GM18861 (cell line): ENCODE measurements around the gene PTPN7.
"Not testable (repeated sequence)": the region's sequence is repeated elsewhere in the genome, so short reads cannot be mapped to it uniquely, and the experiment has no call there.

ENCODE experiments used
- ATAC-seq: cut with Tn5 transposase; IDR thresholded peaks from one replicate; pipeline ENCODE4 v1.9.1; 2021; ENCODE audit not compliant: unreplicated experiment

The PTPN7 gene

GRCh38 chr1:202189918-202190715 is 29.7 kb upstream of the PTPN7 start:
- ATAC-seq: no peak

DNA sequence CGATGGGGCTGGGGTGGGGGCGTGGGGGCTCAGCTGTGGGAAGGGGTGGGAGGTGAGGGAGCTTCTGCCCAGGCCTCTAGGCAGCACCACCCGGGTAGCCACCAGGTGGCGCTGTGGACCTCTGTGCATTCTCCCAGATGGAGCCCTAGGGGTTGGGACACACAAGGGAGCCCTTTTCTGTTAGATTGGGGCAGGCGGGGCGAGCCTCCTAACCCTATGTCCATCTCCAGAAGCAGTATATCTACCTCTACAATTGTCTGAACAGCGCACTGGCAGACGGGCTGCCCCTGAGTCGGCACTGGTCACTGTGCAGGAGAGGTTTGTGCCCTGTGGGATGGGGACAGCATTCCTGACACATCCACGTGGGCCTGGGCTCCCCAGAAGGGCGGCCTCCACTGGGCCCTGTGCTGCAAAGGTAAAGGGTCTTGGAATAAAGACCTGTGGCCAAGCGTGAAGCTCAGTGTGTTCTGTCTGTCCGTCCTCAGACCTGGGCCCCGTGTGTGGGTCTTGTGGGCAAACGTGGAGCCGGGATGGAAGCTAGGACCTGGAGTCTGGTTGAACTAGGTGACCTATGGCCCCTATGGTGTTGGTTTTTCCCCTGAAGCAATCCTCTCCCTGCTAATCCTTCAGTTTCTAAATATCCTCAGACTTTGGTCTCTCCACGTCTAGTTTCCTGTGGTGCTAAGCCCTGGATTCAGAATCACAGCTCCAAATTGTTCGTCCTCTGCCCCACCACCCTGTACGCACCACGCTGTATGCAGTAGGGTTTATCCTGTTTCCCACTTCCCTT is 28.8 kb upstream of the PTPN7 start:
- ATAC-seq: no peak

DNA sequence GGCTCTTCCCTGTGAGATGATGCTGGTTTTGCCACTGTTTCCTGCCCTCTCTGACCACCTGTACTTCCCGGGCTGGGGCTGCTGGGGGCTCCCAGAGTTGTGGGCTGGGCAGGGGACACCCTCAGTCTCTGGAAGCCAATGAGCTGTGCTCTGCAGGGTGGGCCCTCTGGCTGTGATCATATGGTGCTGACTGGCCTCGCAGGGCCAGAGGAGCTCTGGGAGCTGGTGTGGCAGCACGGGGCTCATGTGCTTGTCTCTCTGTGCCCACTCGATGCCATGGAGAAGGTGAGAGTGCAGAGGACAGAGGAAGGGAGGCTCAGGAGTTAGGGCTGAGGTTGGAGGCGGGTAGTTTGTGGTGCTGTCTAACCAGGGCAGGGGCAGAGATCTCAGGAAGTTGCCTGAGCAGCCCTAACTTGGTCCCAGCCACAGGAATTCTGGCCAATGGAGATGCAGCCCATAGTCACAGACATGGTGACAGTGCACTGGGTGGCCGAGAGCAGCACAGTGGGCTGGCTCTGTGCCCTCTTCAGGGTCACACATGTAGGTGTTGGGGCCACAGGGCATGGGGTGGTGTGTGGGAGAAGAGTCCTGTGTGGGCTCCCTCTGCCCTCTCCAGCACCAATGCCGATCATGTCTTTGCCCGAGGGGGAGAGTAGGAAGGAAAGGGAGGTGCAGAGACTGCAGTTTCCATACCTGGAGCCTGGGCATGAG is 27.4 kb upstream of the PTPN7 start:
- no peak for ATAC-seq

DNA sequence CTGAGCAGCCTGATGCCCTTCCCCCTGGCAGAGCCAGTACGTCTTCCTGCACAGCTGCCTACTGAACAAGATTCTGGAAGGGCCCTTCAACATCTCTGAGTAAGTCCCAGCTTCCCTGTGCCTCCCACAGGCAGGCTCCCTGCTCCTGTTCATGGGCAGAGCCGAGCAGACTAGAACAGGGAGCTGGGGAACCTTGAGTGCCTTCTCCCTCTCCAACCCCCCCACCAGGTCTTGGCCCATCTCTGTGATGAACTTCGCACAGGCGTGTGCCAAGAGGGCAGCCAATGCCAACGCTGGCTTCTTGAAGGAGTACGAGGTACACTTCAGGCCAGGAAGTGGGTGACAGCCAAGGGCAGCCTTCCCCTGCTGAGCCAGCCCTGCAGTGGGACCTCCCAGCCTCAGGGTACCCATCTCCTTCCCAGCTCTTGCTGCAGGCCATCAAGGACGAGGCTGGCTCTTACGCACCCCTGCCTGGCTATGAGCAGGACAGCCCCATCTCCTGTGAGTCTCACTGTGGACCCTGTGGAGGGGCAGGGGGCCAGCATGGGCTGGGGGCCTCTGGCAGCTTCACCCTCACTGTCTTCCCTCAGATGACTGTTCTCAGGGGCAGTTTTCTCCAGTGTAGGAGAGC is 26.8 kb upstream of the PTPN7 start:
- no peak for ATAC-seq

DNA sequence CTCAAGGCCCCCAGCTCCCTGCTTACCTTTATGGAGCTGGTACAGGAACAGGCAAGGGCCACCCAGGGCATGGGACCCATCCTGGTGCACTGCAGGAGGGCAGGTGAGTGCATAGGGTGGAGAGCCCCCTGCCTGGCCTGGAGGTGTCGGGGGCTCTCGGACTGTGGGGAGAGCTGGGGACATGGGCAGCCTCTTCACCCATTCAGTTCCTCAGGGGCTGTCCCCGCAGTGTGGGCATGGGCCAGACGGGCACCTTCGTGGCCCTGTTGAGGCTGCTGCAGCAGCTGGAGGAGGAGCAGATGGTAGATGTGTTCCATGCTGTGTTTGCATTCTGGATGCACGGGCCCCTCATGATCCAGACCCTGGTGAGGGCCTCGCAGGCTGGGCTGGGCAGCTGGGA is 25.9 kb upstream of the PTPN7 start:
- no peak for ATAC-seq

DNA sequence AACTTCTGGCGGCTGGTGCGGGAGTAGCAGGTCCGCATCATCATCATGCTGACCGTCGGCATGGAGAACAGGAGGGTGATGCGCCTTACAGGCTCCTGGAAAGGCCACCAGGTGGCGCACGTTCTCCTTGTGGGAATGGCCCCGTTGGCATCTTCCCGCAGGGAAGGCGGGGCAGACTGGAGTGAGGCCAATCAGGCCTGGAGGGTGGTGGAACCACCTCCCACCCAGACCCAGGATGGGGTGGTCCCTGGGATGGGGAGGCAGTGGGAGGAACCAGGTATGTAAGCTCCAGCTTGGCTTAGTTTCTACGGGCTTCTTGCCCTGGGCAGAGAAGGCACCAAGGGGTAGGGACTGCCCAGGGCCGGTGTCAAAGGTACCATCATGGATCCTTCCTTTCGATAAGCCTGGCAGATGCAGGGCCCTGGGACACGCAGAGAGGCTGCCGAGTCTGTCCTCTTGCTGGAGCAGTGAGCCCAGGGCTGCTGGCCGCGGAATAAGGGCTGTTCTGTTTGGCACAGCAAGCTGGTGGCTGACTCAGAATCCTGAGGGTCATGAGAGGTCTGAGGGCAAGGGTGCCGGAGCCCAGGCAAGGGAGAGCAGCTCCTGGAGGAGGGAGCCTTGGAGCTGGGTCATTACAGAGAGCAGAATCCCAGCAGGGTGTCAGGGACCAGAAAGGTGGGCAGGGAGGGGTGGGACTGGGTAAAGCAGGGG is 24.5 kb upstream of the PTPN7 start:
- ATAC-seq: peak; percentile 48

DNA sequence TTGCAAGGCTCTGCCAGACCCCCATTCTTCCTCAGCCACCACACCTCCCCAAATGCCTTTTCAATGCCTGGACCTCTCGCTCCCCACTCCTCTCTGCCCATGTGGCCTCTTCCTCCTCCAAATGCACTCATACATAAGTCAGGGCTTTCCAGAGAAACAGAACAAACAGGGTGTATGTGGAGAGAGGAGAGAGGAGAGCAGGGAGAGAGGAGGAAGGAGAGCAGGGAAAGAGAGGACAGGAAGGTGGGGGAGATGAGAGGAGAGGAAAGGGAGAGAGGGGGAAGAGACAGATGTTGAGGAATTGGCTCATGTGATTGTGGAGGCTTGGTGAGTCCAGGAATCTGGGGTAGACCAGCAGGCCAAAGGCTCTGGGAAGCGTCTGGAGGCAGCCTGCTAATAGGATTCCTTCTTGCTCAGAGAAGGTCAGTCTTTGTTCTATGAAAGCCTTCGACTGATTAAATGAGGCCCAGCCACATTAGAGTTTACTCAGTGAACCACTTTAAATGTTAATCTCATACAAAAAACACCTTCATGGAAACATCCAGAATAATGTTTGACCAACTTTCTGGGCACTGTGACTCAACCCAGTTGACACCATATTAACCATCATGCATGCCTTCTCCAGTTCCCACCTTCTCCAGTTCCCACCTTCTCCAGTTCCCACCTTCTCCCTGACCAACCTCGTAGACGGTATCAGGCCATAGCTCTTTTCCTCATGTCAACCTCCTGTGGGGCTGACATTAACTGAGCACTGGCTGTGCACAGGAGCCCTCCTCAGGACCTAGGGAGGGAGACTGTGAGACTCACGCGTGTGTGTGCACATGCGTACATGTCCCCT is 21.9 kb upstream of the PTPN7 start:
- no peak for ATAC-seq

- ATAC-seq: no peak
Observed at GRCh38 chr1:202181586-202181985, 21.2 kb upstream of the PTPN7 start.

DNA sequence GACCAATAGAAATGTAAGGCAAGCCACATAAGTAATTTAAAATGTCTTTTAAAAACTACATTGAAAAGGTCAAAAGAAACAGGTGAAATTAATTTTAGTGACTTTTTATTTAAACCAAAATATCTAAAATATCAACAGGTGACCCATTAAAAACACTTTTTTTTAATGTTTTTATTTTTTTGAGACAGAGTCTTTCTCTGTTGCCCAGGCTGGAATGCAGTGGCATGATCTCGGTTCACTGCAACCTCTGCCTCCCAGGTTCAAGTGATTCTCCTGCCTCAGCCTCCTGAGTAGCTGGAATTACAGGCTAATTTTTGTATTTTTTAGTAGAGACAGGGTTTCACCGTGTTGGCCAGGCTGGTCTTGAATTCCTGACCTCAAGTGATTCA is 20.3 kb upstream of the PTPN7 start:
- not testable (repeated sequence) for ATAC-seq

GRCh38 chr1:202179828-202180750 is 19.7 kb upstream of the PTPN7 start:
- no peak for ATAC-seq

GRCh38 chr1:202176949-202177927 is 16.8 kb upstream of the PTPN7 start:
- no peak for ATAC-seq

GRCh38 chr1:202173993-202174392 is 13.6 kb upstream of the PTPN7 start:
- ATAC-seq: no peak

DNA sequence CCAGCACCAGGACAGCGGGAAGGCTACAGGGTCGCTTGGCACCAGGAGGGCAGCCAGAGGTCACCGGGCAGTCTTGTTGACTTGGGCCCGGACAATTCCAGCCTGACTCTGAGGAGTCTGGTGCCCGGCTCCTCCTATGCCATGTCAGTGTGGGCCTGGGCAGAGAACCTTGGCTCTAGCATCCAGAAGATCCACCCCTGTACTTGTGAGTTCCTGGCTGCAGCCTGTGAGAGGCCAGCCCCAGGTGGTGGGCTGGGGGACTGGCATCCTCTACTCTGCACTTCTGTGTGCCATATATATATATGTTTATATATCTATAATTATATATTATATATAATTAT is 11.6 kb upstream of the PTPN7 start:
- no peak for ATAC-seq

DNA sequence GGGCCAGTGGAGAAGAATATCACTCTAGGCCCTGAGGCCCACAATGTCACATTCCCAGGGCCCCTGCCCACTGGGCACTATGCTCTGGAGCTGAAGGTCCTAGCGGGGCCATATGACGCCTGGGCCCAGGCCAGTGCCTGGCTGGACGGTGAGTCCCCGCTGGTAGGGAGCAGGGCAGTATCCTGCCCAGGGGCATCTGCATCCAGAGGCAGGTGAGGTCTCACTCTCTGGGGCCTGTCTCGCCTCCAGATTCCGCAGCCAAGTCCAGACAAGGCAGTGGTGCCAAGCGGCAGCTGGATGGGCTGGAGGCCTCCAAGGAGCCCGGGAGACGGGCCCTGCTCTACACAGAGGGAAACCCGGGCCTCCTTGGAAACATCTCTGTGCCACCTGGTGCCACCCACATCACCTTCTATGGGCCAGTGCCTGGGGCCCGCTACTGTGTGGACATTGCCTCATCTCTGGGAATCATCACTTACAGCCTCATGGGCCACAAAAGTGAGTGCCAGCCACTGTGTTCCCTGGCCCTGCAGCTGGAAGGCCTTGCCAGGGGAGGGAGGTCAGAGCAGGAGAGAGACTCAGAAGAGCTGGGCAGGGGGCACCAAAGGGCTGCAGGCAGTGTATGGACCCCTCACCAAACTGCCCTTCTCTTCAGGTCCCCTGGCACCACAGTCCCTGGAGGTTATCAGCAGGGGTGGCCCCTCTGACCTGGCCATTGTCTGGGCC is 11.1 kb upstream of the PTPN7 start:
- ATAC-seq: no peak

- no peak for ATAC-seq
Observed at GRCh38 chr1:202170726-202171125, 10.3 kb upstream of the PTPN7 start.

DNA sequence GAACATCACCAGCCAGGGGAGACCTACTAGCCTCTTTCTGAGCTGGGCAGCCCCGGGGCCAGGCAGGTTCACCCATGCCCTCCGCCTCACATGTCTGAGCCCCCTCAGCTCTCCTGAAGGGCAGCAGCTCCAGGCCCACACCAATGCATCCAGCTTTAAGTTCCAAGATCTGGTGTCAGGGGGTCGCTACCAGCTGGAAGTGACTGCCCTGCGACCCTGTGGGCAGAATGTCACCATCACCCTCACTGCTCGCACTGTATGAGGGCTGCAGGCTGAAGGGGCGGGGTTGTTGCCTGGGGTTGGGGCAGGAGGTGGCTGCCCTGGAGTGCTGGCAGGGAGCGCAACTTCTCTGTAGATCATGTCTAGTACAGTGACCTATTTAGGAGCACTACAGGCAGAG is 8.5 kb upstream of the PTPN7 start:
- no peak for ATAC-seq
